ENCODE measurements around the gene ADPRH. TPM values are rescaled to one million over a fixed set of nuclear protein-coding genes. Genes with fewer than 3 reads are reported as not detected.

The ADPRH gene
- polyA plus RNA-seq, 2 of the 4 experiments (the other 2 are of a cell fraction): 3.7 to 3.8 TPM

GRCh38 chr3:119602676-119603075 is 23.4 kb downstream of the ADPRH start:
- Histone ChIP-seq H3K4me1 (peaks cover 4% of the 10 kb centered on the region; the same call in 2 of the 3 replicates), H3K4me2 (no peak overlapping the region), H3K9me3 (no peaks in the 10 kb centered on the region), H3K4me3 (no peak overlapping the region), H3K27ac (no peak overlapping the region)
- DNase-seq (ENCODE audit: low read depth in 1 of 2, low spot score in 1 of 2): no peak
- TF ChIP-seq JUN (IDR thresholded peaks at IDR 0.05) (no peak), FOXS1 (CRISPR knock-in tag; IDR thresholded peaks at IDR 0.05) (no peak), RAD21 (conservative IDR thresholded peaks at IDR 0.05 in 1 of 2, IDR thresholded peaks at IDR 0.05 in 1 of 2) (no peak), HOXB13 (CRISPR knock-in tag; IDR thresholded peaks at IDR 0.05; ENCODE audit: low read depth) (no peak)
- TF ChIP-seq, protein P1, sequence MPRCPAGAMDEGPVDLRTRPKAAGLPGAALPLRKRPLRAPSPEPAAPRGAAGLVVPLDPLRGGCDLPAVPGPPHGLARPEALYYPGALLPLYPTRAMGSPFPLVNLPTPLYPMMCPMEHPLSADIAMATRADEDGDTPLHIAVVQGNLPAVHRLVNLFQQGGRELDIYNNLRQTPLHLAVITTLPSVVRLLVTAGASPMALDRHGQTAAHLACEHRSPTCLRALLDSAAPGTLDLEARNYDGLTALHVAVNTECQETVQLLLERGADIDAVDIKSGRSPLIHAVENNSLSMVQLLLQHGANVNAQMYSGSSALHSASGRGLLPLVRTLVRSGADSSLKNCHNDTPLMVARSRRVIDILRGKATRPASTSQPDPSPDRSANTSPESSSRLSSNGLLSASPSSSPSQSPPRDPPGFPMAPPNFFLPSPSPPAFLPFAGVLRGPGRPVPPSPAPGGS (IDR thresholded peaks at IDR 0.05): no peak
- FAIRE-seq: no peak
- ChIA-PET CTCF (no interaction called here), POLR2A (no interaction called here)
- 83% methylated on average over 1 of the region's 1 CpG for WGBS (ENCODE audit: missing lambda C conversion rate)
- ATAC-seq: no peak

GRCh38 chr3:119604878-119605277 is 25.6 kb downstream of the ADPRH start:
- Histone ChIP-seq H3K4me3 (no peak overlapping the region), H3K9me3 (no peaks in the 10 kb centered on the region), H3K27ac (no peak overlapping the region), H3K4me1 (no peaks in the 10 kb centered on the region), H3K4me2 (no peak overlapping the region)
- ChIA-PET POLR2A (no interaction called here), CTCF (no interaction called here)
- 71% methylated on average over 1 of the region's 1 CpG for WGBS (ENCODE audit: missing lambda C conversion rate)
- no peak for DNase-seq (ENCODE audit: low read depth in 1 of 2, low spot score in 1 of 2)
- TF ChIP-seq NFE2L2 (conservative IDR thresholded peaks at IDR 0.05; ENCODE audit: low read length) (no peak), FOSL2 (IDR thresholded peaks at IDR 0.05) (no peak), FOSL2 (CRISPR knock-in tag; IDR thresholded peaks at IDR 0.05) (no peak), EHF (CRISPR knock-in tag; IDR thresholded peaks at IDR 0.05) (no peak), ZC3H11A (IDR thresholded peaks at IDR 0.05) (no peak), POLR2A (IDR thresholded peaks at IDR 0.05; ENCODE audit: low read length) (no peak), CBX8 (IDR thresholded peaks at IDR 0.05) (no peak), JUNB (IDR thresholded peaks at IDR 0.05) (no peak), RAD21 (conservative IDR thresholded peaks at IDR 0.05 in 1 of 2, IDR thresholded peaks at IDR 0.05 in 1 of 2) (no peak), HOXB13 (CRISPR knock-in tag; IDR thresholded peaks at IDR 0.05; ENCODE audit: low read depth) (no peak)
- TF ChIP-seq, protein P2, sequence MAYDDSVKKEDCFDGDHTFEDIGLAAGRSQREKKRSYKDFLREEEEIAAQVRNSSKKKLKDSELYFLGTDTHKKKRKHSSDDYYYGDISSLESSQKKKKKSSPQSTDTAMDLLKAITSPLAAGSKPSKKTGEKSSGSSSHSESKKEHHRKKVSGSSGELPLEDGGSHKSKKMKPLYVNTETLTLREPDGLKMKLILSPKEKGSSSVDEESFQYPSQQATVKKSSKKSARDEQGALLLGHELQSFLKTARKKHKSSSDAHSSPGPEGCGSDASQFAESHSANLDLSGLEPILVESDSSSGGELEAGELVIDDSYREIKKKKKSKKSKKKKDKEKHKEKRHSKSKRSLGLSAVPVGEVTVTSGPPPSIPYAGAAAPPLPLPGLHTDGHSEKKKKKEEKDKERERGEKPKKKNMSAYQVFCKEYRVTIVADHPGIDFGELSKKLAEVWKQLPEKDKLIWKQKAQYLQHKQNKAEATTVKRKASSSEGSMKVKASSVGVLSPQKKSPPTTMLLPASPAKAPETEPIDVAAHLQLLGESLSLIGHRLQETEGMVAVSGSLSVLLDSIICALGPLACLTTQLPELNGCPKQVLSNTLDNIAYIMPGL (CRISPR knock-in tag; IDR thresholded peaks at IDR 0.05; ENCODE audit: borderline replicate concordance): no peak
- TF ChIP-seq, protein P3, sequence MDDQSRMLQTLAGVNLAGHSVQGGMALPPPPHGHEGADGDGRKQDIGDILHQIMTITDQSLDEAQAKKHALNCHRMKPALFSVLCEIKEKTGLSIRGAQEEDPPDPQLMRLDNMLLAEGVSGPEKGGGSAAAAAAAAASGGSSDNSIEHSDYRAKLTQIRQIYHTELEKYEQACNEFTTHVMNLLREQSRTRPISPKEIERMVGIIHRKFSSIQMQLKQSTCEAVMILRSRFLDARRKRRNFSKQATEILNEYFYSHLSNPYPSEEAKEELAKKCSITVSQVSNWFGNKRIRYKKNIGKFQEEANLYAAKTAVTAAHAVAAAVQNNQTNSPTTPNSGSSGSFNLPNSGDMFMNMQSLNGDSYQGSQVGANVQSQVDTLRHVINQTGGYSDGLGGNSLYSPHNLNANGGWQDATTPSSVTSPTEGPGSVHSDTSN (IDR thresholded peaks at IDR 0.05): no peak
- ATAC-seq: no peak
- no peak for FAIRE-seq

GRCh38 chr3:119608405-119609000 is 29.2 kb downstream of the ADPRH start:
- no peak overlapping the region for H3K27ac ChIP-seq
- CTCF ChIA-PET: interaction anchor here (1.3 kb wide), 1 partner anchor 14 kb away, joined by 5 read pairs; no protein-coding TSS in a partner anchor
- FAIRE-seq (no peak), DNase-seq (ENCODE audit: low read depth in 1 of 2, low spot score in 1 of 2) (no peak), ATAC-seq (no peak)
- H3K4me1 ChIP-seq: no peaks in the 10 kb centered on the region
- POLR2A ChIA-PET: no interaction called here
- TF ChIP-seq, protein P1 (IDR thresholded peaks at IDR 0.05): no peak
- no peak for TF ChIP-seq FOSL2 (IDR thresholded peaks at IDR 0.05)
- no peak for TF ChIP-seq FOSL2 (CRISPR knock-in tag; IDR thresholded peaks at IDR 0.05)
- TF ChIP-seq, protein P3 (IDR thresholded peaks at IDR 0.05): no peak
- TF ChIP-seq JUN (IDR thresholded peaks at IDR 0.05): no peak
- TF ChIP-seq ZFP36 (IDR thresholded peaks at IDR 0.05; ENCODE audit: borderline replicate concordance, partially characterized antibody): no peak
- no peak for TF ChIP-seq CBX2 (IDR thresholded peaks at IDR 0.05; ENCODE audit: borderline replicate concordance, low read depth)
- no peak for TF ChIP-seq ESRRA (IDR thresholded peaks at IDR 0.05; ENCODE audit: borderline replicate concordance, low read length)
- no peak for TF ChIP-seq MAFK (IDR thresholded peaks at IDR 0.05; ENCODE audit: partially characterized antibody)
- no peak for TF ChIP-seq RAD21 (conservative IDR thresholded peaks at IDR 0.05 in 1 of 2, IDR thresholded peaks at IDR 0.05 in 1 of 2)
- no peak for TF ChIP-seq CBX8 (IDR thresholded peaks at IDR 0.05)
- H3K4me3 ChIP-seq: no peak overlapping the region
- WGBS (ENCODE audit: missing lambda C conversion rate): 67% methylated on average over 6 of the region's 6 CpGs
- H3K4me2 ChIP-seq: no peak overlapping the region
- peaks cover 9% of the 10 kb centered on the region for H3K9me3 ChIP-seq

Measured in A549 (cell line).